Right lobe of liver (tissue), 6 donors: ENCODE measurements around the gene LCP2. TPM values are rescaled to one million over a fixed set of nuclear protein-coding genes. Genes with fewer than 3 reads are reported as not detected.
A peak's percentile ranks its signal among the peaks of the same experiment; 100 is the strongest.

Experiments used
- ATAC-seq, 4 donors: fragments of 200-7000 bp; cut with Tn5 transposase; one replicate each; pipeline ENCODE4 v1.9.1; 2020; ENCODE audit warnings: mild to moderate bottlenecking in 4 of 4, moderate library complexity in 4 of 4
- DNase-seq, 3 donors: peaks; one replicate each; pipeline ENCODE4 v3.0.0-alpha.2; 2020
- H3K27ac ChIP-seq, 3 donors: fragments of 200-600 bp; one replicate each; pipeline ENCODE4 v1.8.0; 2022
- H3K27me3 ChIP-seq, 2 donors: fragments of 200-600 bp; one replicate each; pipeline ENCODE4 v1.8.0; 2022
- H3K36me3 ChIP-seq, 4 donors: fragments of 200-600 bp; sonication (generic) in 1 of 4; one replicate each; pipeline versions ENCODE4 v1.5.1 to v1.8.0; 2017 to 2022; ENCODE audit warnings: control low read depth in 1 of 4
- H3K4me1 ChIP-seq, 4 donors: fragments of 200-600 bp; sonication (generic) in 1 of 4; one replicate each; pipeline versions ENCODE4 v1.5.1 to v1.8.0; 2017 to 2022; ENCODE audit warnings: control low read depth in 1 of 4
- H3K4me3 ChIP-seq, 3 donors: fragments of 200-600 bp; one replicate each; pipeline ENCODE4 v1.8.0; 2022
- H3K9me3 ChIP-seq, 4 donors: fragments of 200-600 bp; sonication (generic) in 1 of 4; one replicate each; pipeline versions ENCODE4 v1.5.1 to v1.8.0; 2017 to 2022; ENCODE audit warnings: control low read depth in 1 of 4
- POLR2A ChIP-seq: fragments of 450-650 bp; IDR thresholded peaks from one replicate; pipeline ENCODE4 v1.6.1; 2017; ENCODE audit warnings: antibody characterized with exemption, mild to moderate bottlenecking
- WGBS: methylation state at CpG from one replicate; pipeline ENCODE4 v1.1.6; 2018; ENCODE audit warnings: low coverage, low lambda C conversion rate; ENCODE audit not compliant: insufficient coverage; ENCODE audit errors: missing lambda C conversion rate; 5-methylcytosine and 5-hydroxymethylcytosine counted together
- intact Hi-C, 2 donors: fragments of 100-400 bp; cut with DNase I; formaldehyde crosslinking; loops; one replicate each; pipeline versions ENCODE4 v1.11.2 to v1.14.1; 2022
- total RNA-seq, 6 experiments: library from RNA; depleted of rRNA in 2 of 6; stranded (reverse); fragments of >200 nt in 2 of 6; fragmentation: NEBNext Ultra II Directional in 3 of 6; extraction: Animal tissue kit (Norgen Biotek cat#: 25700) in 3 of 6; gene quantifications; one replicate each; pipeline versions ENCODE4 v1.1.0 to v1.2.4, GENCODE V29; 2016 to 2023
- TF ChIP-seq, protein P1 (sequence below), 4 donors: fragments of 200-600 bp in 3 of 4; fragments of 450-650 bp in 1 of 4; IDR thresholded peaks; one replicate each; pipeline versions ENCODE4 v1.5.1 to v1.8.0; 2016 to 2022; ENCODE audit warnings: antibody characterized with exemption in 4 of 4, mild to moderate bottlenecking in 2 of 4
- donor health status: DM: no; HTN: yes; CAD: no.
- donor health status: DM: no; HTN: no; CAD: no.
- donor health status: DM: no; HTN: no; CAD: no.
- donor health status: DM: no; HTN: yes; CAD: no.
- donor health status: DM: no; HTN: yes; CAD: no.

LCP2 gene
- total RNA-seq, 6 experiments from 2014 or later: 4.4 to 20.5 (median 10.1) TPM

DNA sequence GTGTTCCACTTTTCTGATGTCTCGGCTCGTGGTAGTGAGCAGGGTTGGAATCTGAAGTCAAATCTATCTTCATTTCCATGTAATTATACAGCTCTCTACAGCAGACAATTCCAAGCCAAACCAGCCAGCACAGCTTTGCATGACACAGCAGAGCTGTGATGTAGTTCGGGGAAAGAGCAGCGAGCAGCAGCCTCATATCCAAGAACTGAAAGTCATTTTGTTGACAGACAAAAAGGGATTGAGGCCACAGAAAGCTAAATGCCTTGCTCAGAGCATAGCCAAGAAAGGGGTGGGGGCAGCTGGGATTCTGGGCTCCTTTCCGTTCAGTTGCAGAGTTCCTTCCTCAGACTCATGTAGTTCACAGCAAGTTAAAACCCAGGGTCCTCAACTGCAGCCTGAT lies 32.1 kb downstream of the LCP2 start:
- intact Hi-C loops: no loop called here
- Histone ChIP-seq H3K4me3 (no peak overlapping the region), H3K36me3 (peaks cover 0 to 12% (median 0%) of the 10 kb centered on the region in 4 donors), H3K9me3 (no peaks in the 10 kb centered on the region), H3K27me3 (no peaks in the 10 kb centered on the region), H3K4me1 (peaks cover 0 to 4% (median 0%) of the 10 kb centered on the region in 4 donors), H3K27ac (no peak overlapping the region)
- WGBS: 18% methylated on average over 5 of the region's 5 CpGs
- DNase-seq: no peak
- TF ChIP-seq, protein P1, sequence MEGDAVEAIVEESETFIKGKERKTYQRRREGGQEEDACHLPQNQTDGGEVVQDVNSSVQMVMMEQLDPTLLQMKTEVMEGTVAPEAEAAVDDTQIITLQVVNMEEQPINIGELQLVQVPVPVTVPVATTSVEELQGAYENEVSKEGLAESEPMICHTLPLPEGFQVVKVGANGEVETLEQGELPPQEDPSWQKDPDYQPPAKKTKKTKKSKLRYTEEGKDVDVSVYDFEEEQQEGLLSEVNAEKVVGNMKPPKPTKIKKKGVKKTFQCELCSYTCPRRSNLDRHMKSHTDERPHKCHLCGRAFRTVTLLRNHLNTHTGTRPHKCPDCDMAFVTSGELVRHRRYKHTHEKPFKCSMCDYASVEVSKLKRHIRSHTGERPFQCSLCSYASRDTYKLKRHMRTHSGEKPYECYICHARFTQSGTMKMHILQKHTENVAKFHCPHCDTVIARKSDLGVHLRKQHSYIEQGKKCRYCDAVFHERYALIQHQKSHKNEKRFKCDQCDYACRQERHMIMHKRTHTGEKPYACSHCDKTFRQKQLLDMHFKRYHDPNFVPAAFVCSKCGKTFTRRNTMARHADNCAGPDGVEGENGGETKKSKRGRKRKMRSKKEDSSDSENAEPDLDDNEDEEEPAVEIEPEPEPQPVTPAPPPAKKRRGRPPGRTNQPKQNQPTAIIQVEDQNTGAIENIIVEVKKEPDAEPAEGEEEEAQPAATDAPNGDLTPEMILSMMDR (IDR thresholded peaks at IDR 0.05): no peak
- TF ChIP-seq POLR2A: no peak
- ATAC-seq: peak; percentile 8 to 25 (median 8)

DNA sequence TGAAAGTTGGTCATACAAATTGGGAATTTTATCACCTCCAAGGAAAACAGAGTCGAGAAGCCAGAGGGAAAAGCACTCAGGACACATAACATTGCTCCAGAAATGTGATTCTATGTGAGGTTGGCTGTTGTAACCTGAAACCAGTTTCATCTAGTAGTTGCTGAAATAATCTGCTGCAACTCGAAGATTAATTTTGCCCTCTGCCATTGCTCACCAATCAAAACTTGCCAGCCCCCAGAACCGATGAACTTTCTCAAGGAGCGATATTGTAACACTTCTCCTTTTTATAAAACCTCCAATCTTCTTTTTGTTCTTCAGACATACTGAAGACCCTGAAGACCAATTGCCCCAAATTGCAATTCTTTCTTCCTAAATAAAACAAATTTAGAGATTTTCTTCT lies 33.7 kb downstream of the LCP2 start:
- WGBS: 53% methylated on average over 4 of the region's 4 CpGs
- Histone ChIP-seq H3K4me1 (peaks cover 0 to 4% (median 0%) of the 10 kb centered on the region in 4 donors), H3K27me3 (no peaks in the 10 kb centered on the region), H3K4me3 (no peak overlapping the region), H3K9me3 (no peaks in the 10 kb centered on the region), H3K36me3 (peaks cover 0 to 25% (median 0%) of the 10 kb centered on the region in 4 donors), H3K27ac (no peak overlapping the region)
- TF ChIP-seq, protein P1 (IDR thresholded peaks at IDR 0.05): no peak
- ATAC-seq: no peak
- intact Hi-C loops: no loop called here
- DNase-seq: no peak

DNA sequence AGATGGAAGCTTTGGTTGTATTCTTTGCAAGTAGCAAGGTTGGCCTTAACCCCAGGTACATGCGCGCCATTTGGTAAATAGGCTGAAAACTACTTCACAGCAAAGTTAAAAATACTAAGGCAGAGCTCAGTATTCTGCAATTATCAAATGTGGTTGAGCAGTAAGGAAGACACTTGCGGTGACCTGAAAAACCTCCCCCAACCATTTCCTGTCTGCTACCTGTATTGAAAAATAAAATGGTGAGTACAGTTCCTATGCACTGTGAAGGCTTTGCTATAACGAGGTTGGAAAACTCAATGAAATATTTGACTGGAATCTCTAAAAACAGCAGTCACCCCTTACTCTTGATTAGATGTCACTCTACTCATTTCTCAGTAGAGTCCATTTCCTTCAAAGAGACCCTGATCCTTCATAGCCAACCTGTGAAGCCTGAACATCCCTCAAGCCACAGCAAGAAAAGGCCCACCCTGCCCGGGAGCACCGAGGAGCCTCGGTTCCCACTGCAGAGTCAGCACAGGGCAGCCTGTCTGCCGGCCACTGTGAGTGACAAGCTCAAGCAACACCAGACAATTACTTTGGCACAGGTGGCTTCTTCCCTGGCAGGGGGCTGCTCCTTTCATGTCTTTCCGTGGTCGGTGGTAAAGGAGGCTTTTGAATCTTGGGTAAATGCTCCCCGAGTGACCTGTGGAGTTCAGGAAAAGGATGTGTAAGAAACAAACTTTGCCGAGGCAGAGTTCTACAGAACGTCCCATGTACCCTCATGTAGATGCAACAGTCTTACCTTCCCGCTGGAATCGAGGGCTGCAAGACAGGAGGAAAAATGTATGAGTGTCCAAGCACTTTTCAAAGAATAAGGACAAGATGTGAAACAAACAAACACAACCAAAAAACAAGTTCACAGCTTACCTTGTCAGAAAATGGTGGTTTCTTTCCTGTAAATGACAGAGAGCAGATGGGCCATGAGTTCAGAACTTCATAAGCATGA lies 35.2 kb downstream of the LCP2 start:
- Histone ChIP-seq H3K27me3 (no peaks in the 10 kb centered on the region), H3K4me3 (no peak overlapping the region), H3K9me3 (no peaks in the 10 kb centered on the region), H3K4me1 (no peaks in the 10 kb centered on the region), H3K36me3 (peaks cover 0 to 31% (median 0%) of the 10 kb centered on the region in 4 donors), H3K27ac (no peak overlapping the region)
- 55% methylated on average over 10 of the region's 15 CpGs for WGBS
- ATAC-seq (no peak), DNase-seq (no peak)
- no peak for TF ChIP-seq POLR2A
- intact Hi-C loops: no loop called here

DNA sequence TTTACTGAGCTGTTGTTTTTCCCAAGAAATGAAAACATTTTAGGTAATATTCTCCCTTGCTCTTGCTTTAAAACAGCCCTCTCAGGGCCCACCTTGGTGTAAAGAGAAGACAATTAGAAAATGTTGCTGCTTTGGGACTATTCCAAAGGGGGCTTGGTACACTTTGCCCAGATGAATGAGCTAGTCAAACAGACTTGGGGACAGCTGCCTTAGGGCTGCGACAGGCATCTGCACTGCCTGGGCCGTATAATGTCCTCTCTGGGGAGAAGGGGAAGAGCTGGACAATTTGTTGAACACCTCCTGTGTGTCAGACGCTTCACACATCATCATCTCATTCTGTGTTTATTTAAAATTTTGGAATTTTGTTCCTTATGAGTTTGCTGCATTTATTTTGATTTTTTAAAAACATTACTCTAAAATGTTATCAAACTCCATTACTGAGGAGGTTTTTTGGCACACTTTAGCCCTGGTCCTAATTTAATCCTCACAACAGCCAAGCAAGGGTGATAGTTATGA lies 36.0 kb downstream of the LCP2 start:
- Histone ChIP-seq H3K27ac (no peak overlapping the region), H3K4me3 (no peak overlapping the region), H3K27me3 (no peaks in the 10 kb centered on the region), H3K4me1 (no peaks in the 10 kb centered on the region), H3K36me3 (peaks cover 0 to 38% (median 0%) of the 10 kb centered on the region in 4 donors), H3K9me3 (no peaks in the 10 kb centered on the region)
- ATAC-seq: no peak
- 61% methylated on average over 3 of the region's 3 CpGs for WGBS
- no peak for TF ChIP-seq POLR2A
- TF ChIP-seq, protein P1 (IDR thresholded peaks at IDR 0.05): no peak
- intact Hi-C loops: no loop called here
- DNase-seq: no peak

DNA sequence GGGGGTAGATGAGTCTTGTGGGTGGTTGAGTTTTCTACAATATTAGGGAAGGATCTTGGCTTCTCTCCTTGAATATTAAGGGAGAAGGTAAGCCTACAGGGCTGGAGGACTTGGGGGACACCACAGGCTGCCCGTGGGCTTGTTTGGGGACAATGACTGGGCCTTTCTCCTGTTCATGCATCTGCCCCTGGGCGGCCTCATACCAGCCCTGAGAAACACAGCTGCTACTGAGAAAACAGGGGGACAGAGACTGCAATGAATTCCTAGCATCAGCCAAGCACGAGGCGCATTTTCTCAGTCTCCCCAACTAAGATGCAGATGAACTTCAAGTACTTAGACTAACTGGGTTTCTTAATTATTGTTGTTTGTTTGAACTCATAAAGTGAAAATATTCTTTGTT lies 40.2 kb downstream of the LCP2 start:
- WGBS: 65% methylated on average over 3 of the region's 4 CpGs
- Histone ChIP-seq H3K27ac (no peak overlapping the region), H3K4me3 (no peak overlapping the region), H3K4me1 (no peaks in the 10 kb centered on the region), H3K27me3 (no peaks in the 10 kb centered on the region), H3K36me3 (peaks cover 0 to 45% (median 0%) of the 10 kb centered on the region in 4 donors), H3K9me3 (no peaks in the 10 kb centered on the region)
- intact Hi-C loops: no loop called here
- no peak for TF ChIP-seq POLR2A
- TF ChIP-seq, protein P1 (IDR thresholded peaks at IDR 0.05): no peak
- DNase-seq (no peak), ATAC-seq (no peak)
